ENCODE results near the gene TMEM132A. TPM values are rescaled to one million over a fixed set of nuclear protein-coding genes. Genes with fewer than 3 reads are reported as not detected.

The TMEM132A gene
- total RNA-seq, 3 donors from 2014 or later, result 2.9 to 11.0 (median 8.5) TPM

DNA sequence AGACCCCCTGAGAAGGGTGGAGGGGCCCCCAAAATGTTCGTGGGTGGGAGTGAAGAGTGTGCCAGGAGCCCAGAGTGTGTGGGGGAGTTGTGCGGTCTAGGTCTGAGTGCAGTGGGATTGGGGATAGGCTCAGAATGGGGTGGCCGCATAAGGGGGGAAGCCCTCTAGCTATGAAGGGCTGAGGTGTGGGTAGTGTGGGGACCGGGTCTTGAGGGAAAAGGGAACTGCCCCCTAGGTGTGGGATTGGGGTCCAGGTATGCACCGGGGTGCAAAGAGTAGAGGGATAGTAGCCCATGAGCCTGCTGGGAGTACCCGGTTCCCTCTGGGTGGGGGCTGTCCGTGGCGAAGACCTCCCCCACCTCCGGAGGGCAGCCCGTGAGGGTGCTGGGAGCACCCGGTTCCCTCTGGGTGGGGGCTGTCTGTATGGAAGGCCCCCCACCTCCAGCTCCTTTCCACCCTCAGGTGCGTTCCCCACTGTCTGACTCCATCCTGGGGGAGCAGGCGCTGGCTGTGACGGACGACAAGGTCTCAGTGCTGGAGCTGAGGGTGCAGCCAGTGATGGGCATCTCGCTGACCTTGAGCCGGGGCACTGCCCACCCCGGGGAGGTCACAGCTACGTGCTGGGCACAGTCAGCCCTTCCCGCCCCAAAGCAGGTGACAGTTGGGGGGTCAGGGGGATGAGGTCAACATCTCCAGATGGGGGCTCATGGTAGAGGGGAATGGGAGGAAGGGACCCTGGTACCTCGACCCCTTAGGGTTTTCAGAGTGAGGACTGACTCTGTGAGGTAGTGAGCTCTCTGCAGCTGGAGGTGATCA lies 10.7 kb downstream of the TMEM132A start:
- intact Hi-C loops (cut with DNase I; ENCODE audit: low total_unique reads), result no loop called here
- TF ChIP-seq POLR2AphosphoS5 (IDR thresholded peaks at IDR 0.05) (no peak), POLR2A (IDR thresholded peaks at IDR 0.05) (no peak)
- TF ChIP-seq, protein P1, sequence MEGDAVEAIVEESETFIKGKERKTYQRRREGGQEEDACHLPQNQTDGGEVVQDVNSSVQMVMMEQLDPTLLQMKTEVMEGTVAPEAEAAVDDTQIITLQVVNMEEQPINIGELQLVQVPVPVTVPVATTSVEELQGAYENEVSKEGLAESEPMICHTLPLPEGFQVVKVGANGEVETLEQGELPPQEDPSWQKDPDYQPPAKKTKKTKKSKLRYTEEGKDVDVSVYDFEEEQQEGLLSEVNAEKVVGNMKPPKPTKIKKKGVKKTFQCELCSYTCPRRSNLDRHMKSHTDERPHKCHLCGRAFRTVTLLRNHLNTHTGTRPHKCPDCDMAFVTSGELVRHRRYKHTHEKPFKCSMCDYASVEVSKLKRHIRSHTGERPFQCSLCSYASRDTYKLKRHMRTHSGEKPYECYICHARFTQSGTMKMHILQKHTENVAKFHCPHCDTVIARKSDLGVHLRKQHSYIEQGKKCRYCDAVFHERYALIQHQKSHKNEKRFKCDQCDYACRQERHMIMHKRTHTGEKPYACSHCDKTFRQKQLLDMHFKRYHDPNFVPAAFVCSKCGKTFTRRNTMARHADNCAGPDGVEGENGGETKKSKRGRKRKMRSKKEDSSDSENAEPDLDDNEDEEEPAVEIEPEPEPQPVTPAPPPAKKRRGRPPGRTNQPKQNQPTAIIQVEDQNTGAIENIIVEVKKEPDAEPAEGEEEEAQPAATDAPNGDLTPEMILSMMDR (IDR thresholded peaks at IDR 0.05), result no peak
- H3K27me3 ChIP-seq, result no peaks in the 10 kb centered on the region
- H3K9me3 ChIP-seq, result no peaks in the 10 kb centered on the region
- H3K27ac ChIP-seq, result no peak overlapping the region
- H3K4me1 ChIP-seq, result no peaks in the 10 kb centered on the region
- DNase-seq (ENCODE audit: low spot score in 2 of 2), result no peak
- H3K36me3 ChIP-seq, result no peaks in the 10 kb centered on the region
- no peak overlapping the region for H3K4me3 ChIP-seq

DNA sequence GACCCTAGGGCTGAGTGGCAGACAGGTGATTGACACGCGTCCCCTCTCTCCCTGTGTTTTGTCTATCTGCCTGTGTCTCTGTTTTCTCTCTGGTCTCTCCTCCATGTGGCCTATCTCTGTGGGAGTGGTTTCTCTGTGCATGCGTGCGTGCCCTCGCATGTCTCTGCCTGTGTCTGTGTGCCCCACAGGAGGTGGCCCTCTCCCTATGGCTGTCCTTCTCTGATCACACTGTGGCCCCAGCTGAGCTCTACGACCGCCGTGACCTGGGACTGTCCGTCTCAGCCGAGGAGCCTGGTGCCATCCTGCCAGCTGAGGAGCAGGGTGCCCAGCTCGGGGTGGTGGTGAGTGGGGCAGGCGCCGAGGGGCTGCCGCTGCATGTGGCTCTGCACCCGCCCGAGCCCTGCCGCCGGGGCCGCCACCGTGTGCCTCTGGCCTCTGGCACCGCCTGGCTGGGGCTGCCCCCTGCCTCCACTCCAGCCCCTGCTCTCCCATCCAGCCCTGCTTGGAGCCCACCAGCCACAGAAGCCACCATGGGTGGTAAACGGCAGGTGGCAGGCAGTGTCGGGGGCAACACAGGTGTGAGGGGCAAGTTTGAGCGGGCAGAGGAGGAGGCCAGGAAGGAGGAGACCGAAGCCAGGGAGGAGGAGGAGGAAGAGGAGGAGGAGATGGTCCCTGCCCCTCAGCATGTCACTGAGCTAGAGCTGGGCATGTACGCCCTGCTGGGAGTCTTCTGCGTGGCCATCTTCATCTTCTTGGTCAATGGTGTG lies 11.6 kb downstream of the TMEM132A start:
- no peak overlapping the region for H3K4me3 ChIP-seq
- no peak overlapping the region for H3K27ac ChIP-seq
- intact Hi-C loops (cut with DNase I; ENCODE audit: low total_unique reads), result no loop called here
- H3K36me3 ChIP-seq, result no peaks in the 10 kb centered on the region
- H3K9me3 ChIP-seq, result no peaks in the 10 kb centered on the region
- no peak for DNase-seq (ENCODE audit: low spot score in 2 of 2)
- no peaks in the 10 kb centered on the region for H3K27me3 ChIP-seq
- H3K4me1 ChIP-seq, result no peaks in the 10 kb centered on the region
- no peak for TF ChIP-seq POLR2AphosphoS5 (IDR thresholded peaks at IDR 0.05)
- TF ChIP-seq, protein P1 (IDR thresholded peaks at IDR 0.05), result no peak

DNA sequence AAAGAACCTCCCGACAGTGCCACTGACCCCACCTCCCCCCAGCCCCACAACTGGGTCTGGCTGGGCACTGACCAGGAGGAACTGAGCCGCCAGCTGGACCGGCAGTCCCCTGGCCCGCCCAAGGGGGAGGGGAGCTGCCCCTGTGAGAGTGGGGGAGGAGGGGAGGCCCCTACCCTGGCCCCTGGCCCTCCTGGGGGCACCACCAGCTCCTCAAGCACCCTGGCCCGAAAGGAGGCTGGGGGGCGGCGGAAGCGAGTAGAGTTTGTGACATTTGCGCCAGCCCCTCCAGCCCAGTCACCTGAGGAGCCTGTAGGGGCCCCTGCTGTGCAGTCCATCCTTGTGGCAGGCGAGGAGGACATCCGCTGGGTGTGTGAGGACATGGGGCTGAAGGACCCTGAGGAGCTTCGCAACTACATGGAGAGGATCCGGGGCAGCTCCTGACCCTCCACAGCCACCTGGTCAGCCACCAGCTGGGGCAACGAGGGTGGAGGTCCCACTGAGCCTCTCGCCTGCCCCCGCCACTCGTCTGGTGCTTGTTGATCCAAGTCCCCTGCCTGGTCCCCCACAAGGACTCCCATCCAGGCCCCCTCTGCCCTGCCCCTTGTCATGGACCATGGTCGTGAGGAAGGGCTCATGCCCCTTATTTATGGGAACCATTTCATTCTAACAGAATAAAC lies 12.3 kb downstream of the TMEM132A start:
- H3K36me3 ChIP-seq, result no peaks in the 10 kb centered on the region

DNA sequence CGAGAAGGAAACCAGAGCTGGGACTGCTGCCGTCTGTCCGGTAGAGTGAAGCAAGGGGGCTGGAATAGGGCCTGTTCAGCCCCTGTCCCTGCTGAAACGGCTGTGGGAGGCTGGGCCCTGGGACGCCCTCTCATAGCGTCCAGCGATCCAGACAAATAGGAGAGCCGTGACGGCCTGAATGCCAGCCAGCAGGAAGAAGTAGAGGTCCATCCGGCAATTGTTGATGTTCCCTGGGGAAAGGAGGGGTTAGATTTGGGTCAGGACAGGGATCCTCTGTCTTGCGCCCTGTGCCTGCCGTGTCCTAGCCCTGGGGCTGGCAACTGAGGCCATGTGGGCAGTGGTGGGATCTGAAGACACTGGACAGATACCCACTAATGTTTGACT lies 12.9 kb downstream of the TMEM132A start:
- TF ChIP-seq, protein P1 (IDR thresholded peaks at IDR 0.05), result no peak
- TF ChIP-seq POLR2A (IDR thresholded peaks at IDR 0.05), result no peak
- no peak for TF ChIP-seq POLR2AphosphoS5 (IDR thresholded peaks at IDR 0.05)
- Histone ChIP-seq H3K27me3 (no peaks in the 10 kb centered on the region), H3K27ac (peak overlapping the region in 1 of 2 donors; percentile 38), H3K9me3 (no peaks in the 10 kb centered on the region), H3K4me1 (peaks cover 0 to 2% of the 10 kb centered on the region in 2 donors), H3K4me3 (no peak overlapping the region), H3K36me3 (no peaks in the 10 kb centered on the region)
- no peak for DNase-seq (ENCODE audit: low spot score in 2 of 2)
- intact Hi-C loops (cut with DNase I; ENCODE audit: low total_unique reads), result no loop called here

More for the DNA sequence above, 12.3 kb downstream of the TMEM132A start:
- peak overlapping the region in 1 of 2 donors; percentile 38 for H3K27ac ChIP-seq
- no peaks in the 10 kb centered on the region for H3K4me1 ChIP-seq
- H3K4me3 ChIP-seq, result no peak overlapping the region
- no peak for DNase-seq (ENCODE audit: low spot score in 2 of 2)
- TF ChIP-seq POLR2A (IDR thresholded peaks at IDR 0.05) (no peak), POLR2AphosphoS5 (IDR thresholded peaks at IDR 0.05) (no peak)
- TF ChIP-seq, protein P1 (IDR thresholded peaks at IDR 0.05), result no peak
- intact Hi-C loops (cut with DNase I; ENCODE audit: low total_unique reads), result no loop called here
- H3K9me3 ChIP-seq, result no peaks in the 10 kb centered on the region
- H3K27me3 ChIP-seq, result no peaks in the 10 kb centered on the region
